HCT116 (cell line): ENCODE data around the gene PDCL3.

ENCODE experiments used
- EZH2 ChIP-seq: fragments of 200-600 bp; sonication (generic); IDR thresholded peaks from 2 replicates; pipeline ENCODE4 v1.6.1; 2017; ENCODE audit warnings: antibody characterized with exemption, mixed run types
- POLR2AphosphoS5 ChIP-seq: IDR thresholded peaks from 2 replicates; pipeline ENCODE4 v1.6.1; 2011; ENCODE audit warnings: mild to moderate bottlenecking, low read depth, low read length, moderate library complexity

DNA sequence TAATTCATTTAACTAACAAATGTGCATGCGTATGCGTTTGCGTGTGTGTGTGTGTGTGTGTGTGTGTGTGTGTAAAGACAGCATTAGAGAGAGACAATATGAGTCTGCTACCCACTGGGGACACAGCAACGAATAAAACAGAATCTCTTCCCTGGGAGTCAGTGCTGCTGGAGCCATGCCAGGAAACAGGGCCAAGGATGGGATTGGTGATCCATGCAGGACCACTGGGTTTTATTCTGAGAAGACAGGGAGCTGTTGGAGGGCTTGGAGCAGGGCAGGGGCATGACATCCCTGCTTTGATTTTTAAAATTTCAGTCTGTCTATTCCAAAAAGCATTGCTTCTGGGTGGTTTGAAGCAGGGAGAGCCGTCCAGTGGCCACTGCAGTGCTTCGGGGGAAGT lies 62.9 kb downstream of the PDCL3 start:
- TF ChIP-seq EZH2 (no peak), POLR2AphosphoS5 (no peak)
